Measurements from ENCODE around the gene GJC2.

GRCh38 chr1:228204958-228205357 is 55.2 kb downstream of the GJC2 start:
- TF ChIP-seq POLR2A (IDR thresholded peaks at IDR 0.05; ENCODE audit: low read depth, low read length) (no peak), POLR2AphosphoS5 (IDR thresholded peaks at IDR 0.05; ENCODE audit: low read depth, low read length) (no peak), TAF1 (IDR thresholded peaks at IDR 0.05; ENCODE audit: borderline replicate concordance, low read depth, low read length) (no peak)
